ENCODE measurements around the gene NPEPL1.
"Not testable (repeated sequence)": the region's sequence is repeated elsewhere in the genome, so short reads cannot be mapped to it uniquely, and the experiment has no call there.

The NPEPL1 gene, protein sequence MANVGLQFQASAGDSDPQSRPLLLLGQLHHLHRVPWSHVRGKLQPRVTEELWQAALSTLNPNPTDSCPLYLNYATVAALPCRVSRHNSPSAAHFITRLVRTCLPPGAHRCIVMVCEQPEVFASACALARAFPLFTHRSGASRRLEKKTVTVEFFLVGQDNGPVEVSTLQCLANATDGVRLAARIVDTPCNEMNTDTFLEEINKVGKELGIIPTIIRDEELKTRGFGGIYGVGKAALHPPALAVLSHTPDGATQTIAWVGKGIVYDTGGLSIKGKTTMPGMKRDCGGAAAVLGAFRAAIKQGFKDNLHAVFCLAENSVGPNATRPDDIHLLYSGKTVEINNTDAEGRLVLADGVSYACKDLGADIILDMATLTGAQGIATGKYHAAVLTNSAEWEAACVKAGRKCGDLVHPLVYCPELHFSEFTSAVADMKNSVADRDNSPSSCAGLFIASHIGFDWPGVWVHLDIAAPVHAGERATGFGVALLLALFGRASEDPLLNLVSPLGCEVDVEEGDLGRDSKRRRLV

DNA sequence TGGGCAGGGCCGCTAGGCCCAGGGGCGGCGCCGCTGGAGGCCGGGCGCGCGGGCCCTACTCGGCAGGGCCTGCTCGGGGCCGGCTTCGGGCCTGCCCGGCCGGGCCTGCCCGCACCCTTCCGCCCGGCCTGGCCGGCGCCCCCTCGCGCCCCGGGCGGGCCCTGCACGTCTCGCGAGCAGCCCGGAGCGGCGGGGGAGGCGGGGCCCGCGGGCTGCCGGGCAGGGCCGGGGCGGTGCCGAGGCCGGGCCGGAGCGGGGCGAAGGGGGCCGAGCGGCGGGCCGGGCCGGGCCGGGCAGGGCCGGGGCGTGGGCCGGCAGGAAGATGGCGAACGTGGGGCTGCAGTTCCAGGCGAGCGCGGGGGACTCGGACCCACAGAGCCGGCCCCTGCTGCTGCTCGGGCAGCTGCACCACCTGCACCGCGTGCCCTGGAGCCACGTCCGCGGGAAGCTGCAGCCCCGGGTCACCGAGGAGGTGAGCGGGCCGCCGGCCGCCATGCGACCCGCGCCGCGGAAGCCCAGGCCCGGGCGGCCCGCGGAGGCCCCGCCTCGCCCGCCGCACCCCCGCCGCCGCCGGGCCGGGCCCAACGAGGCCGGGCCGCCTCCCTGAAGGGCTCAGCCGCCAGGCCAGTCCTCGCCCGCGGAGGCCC lies at the start of gene NPEPL1:
Gene NPEPL1, plus strand, starts transcription at position 222 of the 647 bp plus-strand sequence. Its CDS starts 101 bp downstream, at position 323.
- DNase-seq, result no peak

DNA sequence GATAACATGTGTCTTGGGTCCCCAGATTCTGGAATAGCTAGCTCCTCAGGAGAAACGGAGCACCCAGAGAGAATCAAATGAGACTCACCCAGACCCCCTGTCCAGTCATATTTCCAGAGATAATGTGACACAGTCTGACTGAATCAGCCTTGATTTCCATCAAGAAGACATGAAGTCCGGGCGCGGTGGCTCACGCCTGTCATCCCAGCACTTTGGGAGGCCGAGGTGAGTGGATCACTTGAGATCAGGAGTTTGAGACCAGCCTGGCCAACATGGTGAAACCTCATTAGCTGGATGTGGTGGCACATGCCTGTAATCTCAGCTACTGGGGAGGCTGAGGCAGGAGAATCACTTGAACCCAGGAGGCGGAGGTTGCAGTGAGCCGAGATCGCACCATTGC lies 49.7 kb upstream of the NPEPL1 start:
- DNase-seq, result not testable (repeated sequence)

DNA sequence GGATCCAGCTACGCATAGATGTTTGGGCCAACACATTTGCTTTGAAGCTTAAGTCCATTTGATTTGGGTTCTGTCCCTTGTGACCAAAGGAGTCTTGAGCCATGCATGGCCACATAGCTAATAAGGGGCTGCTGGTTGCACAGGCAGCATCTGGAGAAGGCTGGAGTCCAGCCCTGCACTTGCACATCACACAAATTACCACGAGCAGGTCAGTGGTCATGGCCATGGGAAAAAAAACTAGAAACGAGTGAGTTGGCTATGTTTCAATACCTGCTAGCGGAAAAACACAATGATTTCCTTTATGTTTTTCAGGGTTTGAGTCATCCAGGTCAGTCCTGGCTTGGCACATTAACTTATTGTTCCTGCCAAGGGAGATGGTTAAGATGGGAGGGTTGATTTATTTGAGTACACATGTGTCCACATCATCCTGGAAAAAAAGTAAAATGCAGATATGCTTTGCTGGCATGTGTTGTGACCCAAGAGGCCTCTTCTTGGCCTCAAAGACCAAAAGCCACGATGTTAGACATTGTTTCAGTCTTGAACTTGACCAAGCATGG lies 47.1 kb upstream of the NPEPL1 start:
- no peak for DNase-seq

DNA sequence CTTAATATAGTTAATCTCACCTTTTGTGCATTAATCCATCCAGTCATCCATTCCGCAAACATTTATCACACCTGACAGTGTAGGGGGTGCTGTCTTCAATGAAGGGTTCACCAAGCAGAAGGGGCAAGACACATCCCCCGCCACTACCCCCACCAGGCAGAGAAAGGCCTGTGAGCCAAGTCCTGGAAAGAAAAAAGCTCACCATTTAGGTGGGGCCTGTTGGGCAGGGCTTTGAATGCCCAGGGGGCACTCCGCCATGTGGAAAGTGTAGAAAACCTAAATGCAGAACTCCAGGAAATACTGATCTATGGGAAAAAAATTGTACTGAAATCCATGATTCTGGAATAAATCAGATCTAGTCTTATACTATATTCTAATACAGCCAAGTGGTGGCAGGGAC lies 46.3 kb upstream of the NPEPL1 start:
- no peak for DNase-seq

DNA sequence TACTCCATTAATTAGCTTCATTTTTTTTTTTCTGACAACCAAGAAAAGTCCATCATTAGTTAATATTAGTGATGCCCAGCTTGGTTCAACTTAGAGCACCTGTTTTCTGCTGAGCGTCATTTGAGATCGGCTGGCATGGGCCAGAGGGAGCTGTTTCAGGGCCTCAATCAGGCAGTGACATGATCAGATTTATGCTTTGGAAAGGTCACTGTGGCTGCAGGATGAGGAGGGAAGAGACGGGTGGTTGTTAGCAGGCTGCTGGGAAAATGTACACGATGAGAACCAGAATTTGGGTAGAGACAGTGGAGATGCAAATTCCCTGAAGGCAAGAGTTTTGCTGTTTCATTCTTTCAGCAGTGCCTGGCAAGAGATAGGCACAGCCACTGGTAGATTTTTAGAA lies 45.9 kb upstream of the NPEPL1 start:
- no peak for DNase-seq

DNA sequence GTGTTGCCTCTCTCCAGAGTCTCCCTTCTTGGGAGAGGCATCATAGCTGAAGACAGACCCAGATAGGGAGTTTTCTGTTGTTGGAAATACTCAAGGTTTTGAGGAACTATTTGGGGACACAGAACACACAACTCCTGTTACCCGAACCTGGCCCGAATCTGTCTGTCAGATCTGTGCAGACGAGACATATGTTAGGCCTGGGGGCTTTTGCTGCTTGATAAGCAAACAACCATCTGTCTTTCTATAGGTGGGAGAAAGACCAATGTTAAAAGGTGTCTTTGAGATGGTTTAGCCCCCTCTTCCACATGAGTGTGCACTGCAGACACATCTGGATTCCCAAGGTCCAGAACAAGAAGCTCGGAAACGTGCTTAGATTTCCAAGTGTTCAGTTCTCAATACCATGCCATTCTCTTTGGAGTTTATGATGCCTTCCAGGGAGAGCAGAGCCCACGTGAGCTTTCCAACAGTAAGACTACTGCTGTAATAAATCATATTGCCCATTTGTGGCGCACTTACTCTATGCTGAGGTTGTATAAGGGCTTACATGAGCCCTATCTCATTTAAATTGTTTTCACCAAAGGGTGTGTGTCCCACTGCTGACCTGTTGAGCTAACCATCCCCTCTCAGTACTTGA lies 45.3 kb upstream of the NPEPL1 start:
- no peak for DNase-seq

DNA sequence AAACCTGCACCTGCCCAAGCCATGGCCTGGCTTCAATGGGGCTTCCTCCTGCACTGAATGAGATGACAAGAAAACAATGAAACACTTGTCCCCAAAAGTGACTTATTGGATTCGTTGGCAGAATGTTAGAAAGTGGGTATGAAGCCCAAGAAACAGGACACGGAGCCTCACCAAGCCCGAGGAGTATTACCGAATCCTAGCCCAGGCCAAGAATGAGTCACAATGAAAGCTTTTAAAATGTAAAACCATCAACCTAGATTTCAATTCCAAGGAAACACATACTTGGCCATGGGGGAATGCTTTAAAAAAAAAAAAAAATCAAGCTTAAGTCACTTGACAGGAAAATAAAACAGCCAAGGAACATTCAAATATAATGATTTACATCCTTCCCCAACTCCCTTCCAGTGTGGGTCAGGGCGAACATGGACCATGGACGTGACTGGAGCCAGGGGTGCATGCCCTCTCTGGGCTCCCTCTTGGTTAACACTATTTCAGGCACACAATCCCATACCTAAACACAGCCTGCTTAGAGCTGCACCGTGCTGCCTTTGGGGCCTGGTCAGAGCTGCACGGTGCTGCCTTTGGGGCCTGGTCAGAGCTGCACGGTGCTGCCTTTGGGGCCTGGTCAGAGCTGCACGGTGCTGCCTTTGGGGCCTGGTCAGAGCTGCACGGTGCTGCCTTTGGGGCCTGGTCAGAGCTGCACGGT lies 44.7 kb upstream of the NPEPL1 start:
- DNase-seq, result no peak

DNA sequence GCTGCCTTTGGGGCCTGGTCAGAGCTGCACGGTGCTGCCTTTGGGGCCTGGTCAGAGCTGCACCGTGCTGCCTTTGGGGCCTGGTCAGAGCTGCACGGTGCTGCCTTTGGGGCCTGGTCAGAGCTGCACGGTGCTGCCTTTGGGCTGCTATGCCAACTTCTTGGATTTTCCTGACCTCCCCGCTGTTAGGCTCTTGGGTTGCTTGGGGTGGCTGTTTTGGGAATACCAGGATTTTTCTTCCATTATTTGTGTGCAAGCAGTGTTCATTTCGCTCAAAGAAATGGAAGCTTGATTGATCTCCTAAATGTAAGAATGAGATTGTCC lies 44.1 kb upstream of the NPEPL1 start:
- DNase-seq, result not testable (repeated sequence)

DNA sequence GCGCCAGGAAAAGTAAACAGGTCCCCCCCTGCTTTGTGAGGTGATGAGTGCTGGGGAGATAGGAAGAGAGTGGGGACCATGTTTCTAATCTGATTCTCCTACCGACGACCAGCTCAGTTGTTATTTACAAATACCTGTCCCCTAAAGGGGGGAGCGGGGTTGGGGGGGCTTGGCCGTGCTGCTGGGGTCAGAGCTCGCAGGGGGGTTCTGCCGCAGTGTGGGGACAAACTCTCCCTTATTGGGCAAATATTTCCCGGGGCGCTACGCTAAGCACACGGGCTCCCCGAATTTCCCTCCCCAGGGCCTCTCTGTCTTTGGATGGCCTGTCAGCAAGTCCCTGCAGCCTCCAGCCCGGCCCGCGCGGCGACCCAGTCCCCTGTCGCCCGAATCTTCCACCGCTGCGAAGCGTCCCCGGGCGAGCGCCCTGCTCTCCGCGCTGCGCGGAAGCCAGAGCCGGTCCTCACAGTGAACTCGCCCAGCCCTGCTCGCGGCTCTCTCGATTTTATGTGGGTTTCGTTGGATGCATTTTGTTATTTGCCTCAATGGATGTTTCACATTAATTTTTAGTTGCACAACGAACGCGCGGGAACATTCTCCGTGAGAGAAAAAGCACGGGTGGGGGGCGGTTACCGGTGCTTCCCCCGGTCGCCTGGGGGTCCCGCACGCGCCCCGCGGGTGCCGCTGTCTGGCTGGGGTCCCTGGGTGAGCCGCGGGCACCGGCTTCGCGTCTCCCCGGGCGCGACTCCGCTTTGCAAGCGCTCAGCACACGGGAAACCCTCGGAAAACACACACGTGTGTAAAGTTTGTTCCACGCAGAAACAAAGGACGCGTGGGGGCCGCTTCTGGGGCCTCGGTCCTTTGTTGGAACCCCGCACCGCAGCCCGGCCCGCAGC lies 43.1 kb upstream of the NPEPL1 start:
- DNase-seq, result no peak

DNA sequence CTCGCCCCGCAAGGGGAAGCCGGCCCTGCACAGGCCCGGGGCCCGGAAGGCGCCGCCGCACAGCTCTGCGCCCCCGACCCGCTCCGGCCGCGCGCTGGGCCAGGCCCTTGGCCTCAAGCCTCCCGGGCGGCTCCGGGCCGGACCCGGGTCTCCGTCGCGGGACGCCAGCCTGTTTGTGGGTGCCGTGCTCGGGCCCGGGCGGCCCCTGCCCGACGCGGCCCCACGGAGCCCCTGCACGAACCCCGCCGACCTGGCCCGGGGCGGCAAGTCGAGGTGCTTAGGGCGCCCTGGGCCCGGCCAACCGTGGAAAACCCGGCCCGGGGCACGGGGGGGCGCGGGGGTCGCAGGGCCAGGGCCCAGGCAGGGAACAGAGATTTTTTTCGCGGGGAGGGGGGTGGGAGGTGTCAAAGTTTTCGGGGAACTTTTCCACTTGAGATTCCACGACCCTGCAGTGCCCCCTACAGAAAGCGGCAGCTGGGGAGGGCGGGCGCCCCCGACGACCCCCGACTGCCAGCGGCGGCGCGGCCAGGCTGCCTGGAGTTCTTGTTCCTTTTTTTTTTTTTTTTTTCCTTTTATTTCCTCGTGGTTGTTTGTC lies 42.3 kb upstream of the NPEPL1 start:
- no peak for DNase-seq

DNA sequence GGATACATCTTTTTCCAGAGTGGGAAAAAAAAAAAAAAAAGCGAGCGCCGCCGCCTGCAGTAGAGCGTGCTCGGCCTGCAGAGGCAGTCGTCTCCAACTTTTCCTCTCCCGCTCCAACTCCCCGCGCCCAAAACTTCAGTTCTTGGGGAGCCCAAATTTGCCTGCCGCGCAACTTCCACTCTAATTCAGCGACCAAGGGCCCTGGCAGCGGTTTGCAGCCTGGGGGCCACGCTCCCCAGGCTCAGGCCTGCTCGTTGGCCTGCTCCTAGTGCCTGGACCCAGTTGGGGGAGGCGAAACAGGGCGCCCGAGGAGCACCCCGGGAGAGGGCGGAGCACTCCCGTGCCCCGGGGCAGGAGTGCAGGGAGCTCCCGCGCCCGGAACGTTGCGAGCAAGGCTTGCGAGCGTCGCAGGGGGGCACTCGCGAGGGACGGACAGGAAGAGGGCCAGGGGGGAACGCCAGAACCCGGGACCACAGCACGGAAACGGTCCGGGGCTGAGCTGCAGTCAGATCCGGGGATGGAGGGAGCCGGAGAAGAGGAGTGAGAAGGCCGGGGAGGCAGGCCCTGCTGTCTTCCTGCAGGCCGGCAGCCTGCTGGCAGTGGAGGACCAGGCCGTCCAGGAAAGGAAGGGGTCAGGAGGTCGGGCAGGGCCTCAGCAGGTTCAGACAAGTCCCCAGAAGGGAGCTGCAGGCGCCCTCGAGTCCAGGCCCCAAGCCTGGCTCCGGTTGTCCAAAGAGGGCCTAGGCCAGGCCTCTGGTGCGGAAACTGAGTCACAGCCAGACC lies 41.6 kb upstream of the NPEPL1 start, which contains the start of gene STX16:
Gene STX16, plus strand, starts transcription at position 508 of the 783 bp plus-strand sequence. CDS start 724 bp downstream, outside the sequence.
- peak; percentile 89 for DNase-seq

DNA sequence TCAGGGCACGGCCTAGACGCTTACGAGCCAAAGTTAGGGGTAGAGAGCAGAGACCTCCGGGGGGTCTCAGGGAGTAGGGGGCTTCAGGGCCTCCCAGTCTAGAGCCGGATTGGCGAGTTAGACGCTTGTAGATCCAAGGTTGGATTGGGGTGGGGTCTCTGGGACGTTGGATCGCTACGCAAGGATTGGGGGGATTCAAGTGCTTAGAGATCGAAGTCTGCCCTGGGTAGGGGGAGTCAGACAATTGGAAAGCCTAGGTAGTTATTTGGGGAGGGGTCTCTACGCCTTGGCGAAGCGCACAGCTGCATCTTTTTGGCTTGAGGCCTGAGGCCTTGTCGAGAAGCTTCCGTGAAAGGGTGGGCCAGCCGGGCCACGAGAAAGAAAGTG lies 41.0 kb upstream of the NPEPL1 start:
- no peak for DNase-seq

DNA sequence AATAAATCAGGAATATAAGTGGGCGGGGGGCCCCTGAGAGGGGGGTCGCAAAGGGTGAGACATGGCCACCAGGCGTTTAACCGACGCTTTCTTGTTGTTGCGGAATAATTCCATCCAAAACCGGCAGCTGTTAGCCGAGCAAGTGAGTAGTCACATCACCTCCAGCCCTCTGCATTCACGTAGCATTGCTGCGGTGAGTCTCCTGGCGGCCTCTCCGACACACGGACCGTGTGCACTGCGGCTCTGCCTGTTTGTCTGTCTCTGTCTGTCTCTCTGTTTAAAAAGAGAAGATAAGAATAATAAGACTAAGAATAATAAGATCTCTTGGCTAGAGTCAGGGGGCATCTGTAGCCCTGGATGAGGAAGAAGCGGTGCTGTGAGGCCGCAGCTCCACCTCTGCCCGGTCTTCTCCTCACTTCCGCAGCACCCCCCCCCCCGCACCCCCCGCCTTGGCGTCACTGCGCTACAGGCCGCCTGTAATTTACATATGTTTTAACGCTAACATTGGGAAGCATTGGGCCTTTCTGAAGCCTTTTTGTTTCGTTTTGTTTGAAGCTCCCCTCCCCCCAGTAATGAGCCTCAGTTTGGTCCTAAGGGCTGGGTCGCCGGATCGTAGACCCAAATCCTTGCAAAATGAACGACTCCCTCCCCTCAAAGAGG lies 40.5 kb upstream of the NPEPL1 start:
- DNase-seq, result no peak

DNA sequence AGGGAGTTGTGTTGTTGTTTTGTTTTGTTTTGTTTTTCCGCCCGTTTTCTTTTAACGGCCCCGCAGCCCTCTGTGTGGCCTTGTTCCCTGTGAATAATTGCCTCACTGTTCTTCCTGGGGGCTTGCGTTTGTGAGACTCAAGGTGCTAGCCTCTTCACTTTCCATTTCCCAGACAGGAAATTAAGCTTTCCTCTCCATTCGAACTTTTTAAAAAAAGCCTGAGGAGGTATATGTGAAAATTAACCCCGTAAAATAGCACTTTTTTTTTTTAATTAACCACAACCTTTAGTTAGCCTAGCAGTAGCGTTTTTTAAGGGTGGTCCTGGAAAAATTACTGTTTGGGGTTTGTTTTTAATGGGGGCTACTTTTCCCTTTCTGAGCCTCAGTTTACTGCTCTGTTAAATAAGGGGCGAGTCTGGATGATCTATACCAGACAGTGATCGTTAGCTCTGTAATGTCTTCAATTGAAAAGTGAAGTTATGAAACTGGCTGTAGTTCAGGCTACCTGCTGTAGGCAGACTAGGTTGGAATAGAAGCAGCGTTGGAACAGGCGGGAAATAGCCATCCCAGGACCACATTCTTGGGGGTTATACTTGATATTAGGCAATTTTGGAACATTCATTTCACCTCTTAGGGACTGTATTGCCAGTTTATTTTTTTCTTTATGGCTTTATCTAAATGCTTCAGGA lies 39.9 kb upstream of the NPEPL1 start:
- no peak for DNase-seq

DNA sequence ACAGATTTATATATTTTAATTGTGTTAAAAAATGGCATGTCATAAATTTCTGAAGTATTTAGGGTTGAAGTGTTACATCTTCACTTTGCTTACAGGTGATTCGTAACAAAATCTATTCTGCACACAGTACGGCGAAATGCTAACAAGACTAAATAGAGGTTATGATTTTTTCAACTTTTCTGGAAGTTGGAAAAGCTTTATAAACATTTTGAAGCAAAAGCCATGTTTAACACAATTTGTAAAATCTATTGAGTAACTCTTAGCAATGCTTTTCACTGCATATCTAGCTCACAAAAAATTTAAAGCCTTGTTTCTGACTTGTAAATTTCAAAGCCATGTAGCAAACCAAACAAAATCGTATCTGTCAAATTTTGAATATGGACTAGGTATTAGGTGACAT lies 38.3 kb upstream of the NPEPL1 start:
- no peak for DNase-seq

DNA sequence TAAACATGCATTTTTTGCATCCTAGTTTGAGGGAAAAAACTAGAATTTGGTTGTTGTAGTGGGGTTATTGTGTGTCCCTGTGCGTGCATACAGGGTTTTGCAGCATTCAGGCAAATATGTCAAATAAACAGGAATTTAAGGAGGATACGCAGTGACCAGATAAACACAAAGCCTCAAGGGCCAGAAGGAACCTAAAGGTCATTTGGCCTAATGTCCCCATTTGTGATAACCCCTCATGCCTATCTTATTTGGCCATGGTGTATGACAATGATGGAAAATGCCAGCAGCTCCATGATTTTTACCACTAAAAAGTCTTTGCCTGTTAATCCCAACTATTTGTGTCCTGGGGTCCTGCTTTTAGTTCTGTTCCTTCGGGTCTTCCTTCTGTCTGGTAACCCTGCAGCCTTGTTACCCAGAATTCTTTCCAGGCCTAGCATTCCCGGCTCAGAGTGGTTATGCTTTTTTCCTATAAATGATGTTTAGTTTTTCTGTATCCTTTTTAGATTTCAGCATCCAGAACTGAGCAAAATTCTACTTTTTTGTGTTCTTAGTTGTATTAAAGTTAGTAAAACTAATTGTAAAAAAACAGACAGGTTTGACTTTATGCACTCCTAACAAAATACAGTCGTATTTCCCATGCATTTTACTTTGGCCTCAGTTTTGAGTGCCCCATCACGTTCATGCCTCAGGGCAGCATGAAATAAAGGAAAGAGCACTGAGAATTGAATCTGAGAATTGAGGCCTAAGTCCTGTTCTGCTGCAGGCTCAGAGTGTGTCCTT lies 37.1 kb upstream of the NPEPL1 start:
- no peak for DNase-seq

DNA sequence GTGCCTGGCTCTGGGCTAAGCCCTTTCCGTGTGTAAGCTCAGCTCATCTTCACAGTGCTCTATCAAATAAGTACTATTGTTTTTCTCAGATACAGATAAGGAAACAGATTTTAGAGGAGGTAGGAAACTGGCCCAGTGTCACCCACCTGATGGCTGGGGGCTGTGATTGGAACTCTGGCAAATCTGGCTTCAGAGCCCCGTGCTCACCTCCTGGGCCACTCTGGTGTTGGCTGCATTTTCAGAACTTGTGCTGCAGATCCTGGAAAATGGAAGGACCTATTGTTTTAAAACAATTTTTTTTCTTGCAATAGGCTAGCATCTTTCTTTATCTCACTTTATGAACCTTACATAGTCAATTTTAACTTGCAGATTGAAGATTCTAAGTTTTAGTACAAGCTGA lies 35.8 kb upstream of the NPEPL1 start:
- no peak for DNase-seq

DNA sequence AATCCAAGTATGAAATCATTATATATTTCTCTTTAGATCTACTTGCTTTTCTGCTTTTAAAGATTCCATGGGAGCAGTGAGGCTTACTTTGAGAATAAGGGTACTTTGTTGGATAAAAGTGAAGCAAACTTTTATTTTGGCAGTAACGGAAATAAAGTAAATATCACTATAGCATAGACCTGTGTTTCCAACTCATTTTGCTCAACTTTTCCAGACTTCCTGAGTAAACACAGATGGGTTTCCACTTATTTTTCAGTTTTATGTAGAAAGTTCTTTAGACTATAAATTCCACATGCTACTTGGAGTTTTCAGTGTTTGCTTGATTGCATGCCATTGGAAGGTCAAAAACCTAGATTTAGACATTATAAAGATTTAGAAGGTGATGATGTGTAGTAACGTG lies 35.3 kb upstream of the NPEPL1 start:
- DNase-seq, result no peak

DNA sequence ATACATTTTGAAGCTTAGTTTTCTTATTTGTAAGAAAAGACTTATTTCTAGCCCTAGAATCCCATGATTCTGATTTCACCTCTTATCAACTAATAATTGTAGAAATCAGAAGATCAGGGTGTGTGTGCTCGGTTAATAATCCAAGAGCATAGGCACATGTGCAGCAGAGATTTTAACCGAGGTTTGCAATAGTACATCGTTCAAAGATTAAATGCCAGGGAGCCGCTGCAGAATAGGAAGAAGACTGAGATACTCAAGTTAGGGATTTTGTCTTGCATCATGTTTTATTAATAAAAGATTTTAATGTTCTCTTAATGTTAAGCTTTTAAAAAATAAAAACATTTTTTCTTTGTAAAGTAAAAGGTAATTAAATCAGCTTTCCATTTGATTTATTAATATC lies 34.6 kb upstream of the NPEPL1 start:
- no peak for DNase-seq

Measured in NCI-H2107 (cell line).